ENCODE data around the gene ELOVL6. TPM values are rescaled to one million over a fixed set of nuclear protein-coding genes. Genes with fewer than 3 reads are reported as not detected.
"Not testable (repeated sequence)": the region's sequence is repeated elsewhere in the genome, so short reads cannot be mapped to it uniquely, and the experiment has no call there.

ELOVL6 gene, protein sequence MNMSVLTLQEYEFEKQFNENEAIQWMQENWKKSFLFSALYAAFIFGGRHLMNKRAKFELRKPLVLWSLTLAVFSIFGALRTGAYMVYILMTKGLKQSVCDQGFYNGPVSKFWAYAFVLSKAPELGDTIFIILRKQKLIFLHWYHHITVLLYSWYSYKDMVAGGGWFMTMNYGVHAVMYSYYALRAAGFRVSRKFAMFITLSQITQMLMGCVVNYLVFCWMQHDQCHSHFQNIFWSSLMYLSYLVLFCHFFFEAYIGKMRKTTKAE
- total RNA-seq, result 1 to 10 TPM; 6.1 to 6.5 TPM

DNA sequence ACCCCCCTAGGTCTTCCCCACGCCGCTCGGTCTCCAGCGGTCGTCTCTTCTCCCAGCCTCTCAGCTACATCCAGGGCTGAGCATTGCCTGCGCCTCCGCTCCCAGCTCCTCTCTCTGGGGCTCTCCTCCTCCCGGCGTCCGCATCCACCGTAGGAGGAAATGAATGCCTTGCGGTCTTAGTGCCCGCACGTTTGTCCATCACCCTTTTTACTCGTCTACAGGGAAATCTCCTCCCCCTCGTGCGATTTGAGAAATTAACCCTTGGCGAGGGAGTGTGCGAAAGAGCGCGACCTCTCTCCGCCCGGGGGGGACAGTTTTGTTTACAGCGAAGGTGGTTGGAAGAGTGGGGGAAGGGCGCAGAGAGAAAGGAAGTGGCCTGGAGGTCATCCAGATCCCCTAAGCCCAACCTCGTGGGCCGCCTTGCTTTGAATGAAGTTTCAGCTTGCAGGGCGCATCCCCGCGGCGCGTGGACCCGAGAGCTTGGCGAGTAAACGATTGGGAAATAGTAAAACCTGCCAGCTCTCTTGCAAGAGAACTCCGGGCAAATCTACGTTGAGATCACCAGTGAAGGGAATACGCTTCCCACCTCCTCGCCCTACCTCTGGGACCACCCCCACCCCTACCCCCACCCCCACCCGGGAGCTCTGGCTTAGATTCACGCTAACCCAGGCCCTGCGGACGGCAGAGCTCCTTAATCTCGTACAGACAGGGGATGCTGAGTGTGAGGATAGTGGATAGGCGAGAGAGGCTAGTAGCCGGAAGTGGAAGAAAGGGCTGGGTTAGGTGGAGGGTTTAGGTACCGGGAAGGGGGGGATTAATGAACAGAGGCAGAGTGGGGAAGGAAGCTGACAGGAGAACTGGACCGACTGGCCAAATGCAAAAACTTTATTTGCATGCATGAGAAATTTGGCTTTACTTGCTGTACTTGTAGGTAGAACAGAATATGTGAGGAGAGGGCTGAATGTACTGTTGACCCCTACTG lies at the start of gene ELOVL6:
Gene ELOVL6 (minus strand): TSS at position 181 of the 982 bp plus-strand sequence. CDS start 280 bp downstream, outside the sequence.
- no peaks in the 10 kb centered on the region for H3K27me3 Mint-ChIP-seq
- H3K4me1 Mint-ChIP-seq, result peaks cover 9% of the 10 kb centered on the region
- peaks cover 7% of the 10 kb centered on the region for H3K36me3 Mint-ChIP-seq (ENCODE audit: low read depth)
- H3K9me3 Mint-ChIP-seq, result no peaks in the 10 kb centered on the region
- peak within 1 kb of the TSS; percentile 89 for H3K27ac Mint-ChIP-seq
- peak within 1 kb of the TSS; percentile 97 for H3K4me3 Mint-ChIP-seq
- ATAC-seq (replicated peaks), result peak; percentile 8

DNA sequence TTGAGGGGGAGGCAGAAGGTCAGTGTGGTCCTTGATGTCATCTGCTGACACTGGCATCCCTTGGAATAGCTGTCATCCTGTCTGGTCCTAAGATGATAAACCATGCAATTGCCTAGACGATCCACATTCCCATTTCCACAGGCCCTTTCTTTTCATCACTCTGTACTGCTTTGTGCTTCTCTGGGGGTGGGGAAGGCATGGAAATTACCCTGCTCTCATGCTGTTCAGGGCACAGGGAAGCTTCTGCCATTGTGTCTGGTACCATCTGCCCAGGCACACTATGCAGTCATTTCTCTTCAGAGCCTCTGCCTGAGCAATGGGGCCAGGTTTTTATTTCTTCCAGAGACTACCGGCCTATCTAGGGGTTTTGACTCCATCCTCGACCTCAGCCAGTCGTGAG lies 49.7 kb upstream of the ELOVL6 start:
- H3K9me3 Mint-ChIP-seq, result no peaks in the 10 kb centered on the region
- peaks cover 8% of the 10 kb centered on the region for H3K27me3 Mint-ChIP-seq
- H3K27ac Mint-ChIP-seq, result no peak overlapping the region
- no peak overlapping the region for H3K4me3 Mint-ChIP-seq
- H3K36me3 Mint-ChIP-seq (ENCODE audit: low read depth), result no peaks in the 10 kb centered on the region
- H3K4me1 Mint-ChIP-seq, result no peaks in the 10 kb centered on the region
- no peak for ATAC-seq (replicated peaks)

- no peak for ATAC-seq (replicated peaks)
- no peaks in the 10 kb centered on the region for H3K9me3 Mint-ChIP-seq
- no peaks in the 10 kb centered on the region for H3K36me3 Mint-ChIP-seq (ENCODE audit: low read depth)
Observed at GRCh38 chr4:110247591-110247990, 49.2 kb upstream of the ELOVL6 start.

DNA sequence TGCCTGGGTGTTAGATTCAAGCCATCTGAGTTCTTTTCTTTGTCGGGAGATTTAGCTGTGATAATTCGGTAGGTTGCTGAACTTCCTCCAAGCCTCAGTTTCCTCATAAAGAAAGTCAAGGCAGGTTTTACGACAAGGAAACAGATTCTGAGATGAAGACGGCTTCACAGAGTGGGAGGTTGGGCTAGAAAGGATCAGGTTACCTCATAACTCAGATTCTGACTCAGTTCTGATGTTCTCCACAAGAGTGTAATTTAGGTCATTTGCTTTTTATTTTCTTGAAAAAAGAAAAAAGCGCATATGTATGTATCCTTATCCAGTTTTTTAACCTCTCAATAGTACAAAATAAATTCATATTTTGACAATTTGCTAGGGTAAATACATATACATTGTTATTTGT lies 47.2 kb upstream of the ELOVL6 start:
- peaks cover 12% of the 10 kb centered on the region for H3K27me3 Mint-ChIP-seq
- no peak for ATAC-seq (replicated peaks)
- H3K9me3 Mint-ChIP-seq, result no peaks in the 10 kb centered on the region
- H3K4me1 Mint-ChIP-seq, result no peaks in the 10 kb centered on the region
- H3K36me3 Mint-ChIP-seq (ENCODE audit: low read depth), result no peaks in the 10 kb centered on the region
- no peak overlapping the region for H3K4me3 Mint-ChIP-seq
- H3K27ac Mint-ChIP-seq, result no peak overlapping the region

More at GRCh38 chr4:110247591-110247990, 49.2 kb upstream of the ELOVL6 start:
- no peak overlapping the region for H3K27ac Mint-ChIP-seq
- no peak overlapping the region for H3K4me3 Mint-ChIP-seq
- no peaks in the 10 kb centered on the region for H3K4me1 Mint-ChIP-seq
- H3K27me3 Mint-ChIP-seq, result peaks cover 8% of the 10 kb centered on the region

DNA sequence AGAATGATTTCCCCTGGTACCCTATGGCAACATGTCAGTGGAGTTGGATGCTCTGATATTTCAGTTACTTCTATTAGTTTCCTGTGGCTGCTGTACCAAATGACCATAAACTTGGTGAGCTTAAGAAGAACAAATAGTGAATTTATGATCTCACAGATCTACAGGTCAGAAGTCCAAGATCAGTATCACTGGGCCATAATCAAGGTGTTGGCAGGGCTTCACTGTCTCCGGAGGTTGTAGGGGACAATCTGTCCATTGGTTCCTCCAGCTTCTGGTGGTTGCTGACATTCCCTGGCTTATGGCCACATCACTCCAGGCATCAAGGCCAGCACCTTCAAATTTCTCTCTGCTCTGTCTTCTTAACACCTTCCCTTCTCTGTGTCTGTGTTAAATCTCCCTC lies 37.9 kb upstream of the ELOVL6 start:
- Mint-ChIP-seq H3K27me3 (peaks cover 14% of the 10 kb centered on the region), H3K4me3 (no peak overlapping the region), H3K27ac (no peak overlapping the region), H3K4me1 (no peaks in the 10 kb centered on the region), H3K36me3 (ENCODE audit: low read depth) (no peaks in the 10 kb centered on the region), H3K9me3 (no peaks in the 10 kb centered on the region)
- no peak for ATAC-seq (replicated peaks)

DNA sequence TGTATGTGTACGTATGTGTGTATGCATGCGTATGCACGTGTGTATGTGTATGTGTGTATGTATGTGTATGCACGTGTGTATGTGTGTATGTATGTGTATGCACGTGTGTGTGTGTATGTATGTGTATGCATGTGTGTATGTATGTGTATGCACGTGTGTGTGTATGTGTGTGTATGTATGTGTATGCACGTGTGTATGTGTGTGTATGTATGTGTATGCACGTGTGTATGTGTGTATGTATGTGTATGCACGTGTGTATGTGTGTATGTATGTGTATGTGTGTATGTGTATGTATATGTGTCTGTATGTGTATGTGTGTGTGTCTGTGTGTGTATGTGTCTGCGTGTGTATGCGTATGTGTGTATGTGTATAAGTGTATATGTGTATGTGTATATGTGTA lies 35.2 kb upstream of the ELOVL6 start:
- ATAC-seq (replicated peaks); H3K4me1 Mint-ChIP-seq; H3K27ac Mint-ChIP-seq; H3K4me3 Mint-ChIP-seq; H3K9me3 Mint-ChIP-seq; H3K36me3 Mint-ChIP-seq (ENCODE audit: low read depth); H3K27me3 Mint-ChIP-seq: not testable (repeated sequence)

DNA sequence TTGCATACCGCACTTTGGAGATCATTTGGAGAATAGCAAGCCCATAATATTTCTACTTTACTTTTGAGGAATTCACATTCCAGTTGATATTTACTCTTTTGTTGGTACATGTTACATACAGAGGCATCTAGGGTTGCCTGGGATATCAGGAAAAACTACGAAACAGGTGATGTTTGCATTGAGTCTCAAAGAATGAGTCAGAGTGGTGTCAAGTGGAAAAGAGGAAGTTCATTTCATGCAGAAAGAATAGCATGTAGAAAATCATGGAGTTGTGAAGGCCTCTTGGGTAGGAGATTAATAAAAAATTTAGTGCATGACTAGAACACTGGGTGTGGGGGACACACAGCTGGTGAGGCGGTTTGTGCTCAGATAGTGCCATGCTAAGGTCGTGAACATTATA lies 33.5 kb upstream of the ELOVL6 start:
- ATAC-seq (replicated peaks), result no peak
- no peak overlapping the region for H3K4me3 Mint-ChIP-seq
- peaks cover 8% of the 10 kb centered on the region for H3K27me3 Mint-ChIP-seq
- no peak overlapping the region for H3K27ac Mint-ChIP-seq
- H3K4me1 Mint-ChIP-seq, result no peaks in the 10 kb centered on the region
- no peaks in the 10 kb centered on the region for H3K9me3 Mint-ChIP-seq
- H3K36me3 Mint-ChIP-seq (ENCODE audit: low read depth), result no peaks in the 10 kb centered on the region

DNA sequence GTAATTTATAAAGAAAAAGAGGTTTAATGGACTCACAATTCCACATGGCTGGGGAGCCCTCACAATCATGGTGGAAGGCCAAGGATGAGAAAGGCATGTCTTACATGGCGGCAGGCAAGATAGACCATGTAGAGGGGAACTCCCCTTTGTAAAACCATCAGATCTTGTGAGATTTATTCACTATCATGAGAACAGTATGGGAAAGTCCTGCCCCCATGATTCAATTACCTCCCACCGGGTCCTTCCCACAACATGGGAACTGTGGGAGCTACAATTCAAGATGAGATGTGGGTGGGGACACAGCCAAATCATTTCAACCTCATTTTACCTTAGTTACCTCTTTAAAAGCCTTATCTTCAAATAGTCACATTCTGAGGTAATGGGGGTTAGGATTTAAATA lies 30.9 kb upstream of the ELOVL6 start:
- Mint-ChIP-seq H3K4me3 (no peak overlapping the region), H3K4me1 (no peaks in the 10 kb centered on the region), H3K27ac (no peak overlapping the region), H3K36me3 (ENCODE audit: low read depth) (no peaks in the 10 kb centered on the region), H3K9me3 (no peaks in the 10 kb centered on the region), H3K27me3 (peaks cover 4% of the 10 kb centered on the region)
- no peak for ATAC-seq (replicated peaks)

GRCh38 chr4:110224812-110225211 lies 26.4 kb upstream of the ELOVL6 start:
- ATAC-seq (replicated peaks), result no peak
- Mint-ChIP-seq H3K27me3 (no peaks in the 10 kb centered on the region), H3K27ac (no peak overlapping the region)

DNA sequence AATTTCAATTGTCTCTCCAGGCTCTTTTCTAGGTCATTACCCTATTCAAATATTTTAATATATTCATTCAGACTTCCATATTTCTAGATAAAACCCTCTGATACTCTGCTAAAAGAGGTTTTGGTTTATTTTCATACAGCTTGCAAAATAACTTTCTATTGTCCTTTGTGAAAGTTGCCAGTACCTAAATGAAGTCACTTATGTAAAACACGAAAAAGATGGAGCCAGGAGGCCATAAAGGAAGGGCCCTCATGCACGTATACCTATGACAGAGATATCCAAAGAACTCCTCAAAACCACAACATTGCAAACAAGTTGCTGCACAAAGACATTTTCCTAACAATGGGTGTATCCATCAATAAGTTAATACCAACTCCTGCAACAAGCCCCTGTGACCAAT lies 25.7 kb upstream of the ELOVL6 start:
- Mint-ChIP-seq H3K4me1 (no peaks in the 10 kb centered on the region), H3K4me3 (no peak overlapping the region)
- ATAC-seq (replicated peaks), result no peak

More at GRCh38 chr4:110224812-110225211, 26.4 kb upstream of the ELOVL6 start:
- H3K4me1 Mint-ChIP-seq, result no peaks in the 10 kb centered on the region
- H3K4me3 Mint-ChIP-seq, result no peak overlapping the region
- H3K9me3 Mint-ChIP-seq, result no peaks in the 10 kb centered on the region
- no peaks in the 10 kb centered on the region for H3K36me3 Mint-ChIP-seq (ENCODE audit: low read depth)

GRCh38 chr4:110218935-110219334 lies 20.5 kb upstream of the ELOVL6 start:
- not testable (repeated sequence) for H3K4me1 Mint-ChIP-seq; ATAC-seq (replicated peaks); H3K4me3 Mint-ChIP-seq; H3K9me3 Mint-ChIP-seq; H3K36me3 Mint-ChIP-seq (ENCODE audit: low read depth); H3K27ac Mint-ChIP-seq; H3K27me3 Mint-ChIP-seq

More for the DNA sequence above, 25.7 kb upstream of the ELOVL6 start:
- Mint-ChIP-seq H3K27me3 (no peaks in the 10 kb centered on the region), H3K36me3 (ENCODE audit: low read depth) (no peaks in the 10 kb centered on the region), H3K9me3 (peaks cover 3% of the 10 kb centered on the region), H3K27ac (no peak overlapping the region)

GRCh38 chr4:110217181-110217580 lies 18.8 kb upstream of the ELOVL6 start:
- not testable (repeated sequence) for H3K27me3 Mint-ChIP-seq; H3K9me3 Mint-ChIP-seq; ATAC-seq (replicated peaks); H3K36me3 Mint-ChIP-seq (ENCODE audit: low read depth); H3K4me3 Mint-ChIP-seq; H3K27ac Mint-ChIP-seq; H3K4me1 Mint-ChIP-seq

DNA sequence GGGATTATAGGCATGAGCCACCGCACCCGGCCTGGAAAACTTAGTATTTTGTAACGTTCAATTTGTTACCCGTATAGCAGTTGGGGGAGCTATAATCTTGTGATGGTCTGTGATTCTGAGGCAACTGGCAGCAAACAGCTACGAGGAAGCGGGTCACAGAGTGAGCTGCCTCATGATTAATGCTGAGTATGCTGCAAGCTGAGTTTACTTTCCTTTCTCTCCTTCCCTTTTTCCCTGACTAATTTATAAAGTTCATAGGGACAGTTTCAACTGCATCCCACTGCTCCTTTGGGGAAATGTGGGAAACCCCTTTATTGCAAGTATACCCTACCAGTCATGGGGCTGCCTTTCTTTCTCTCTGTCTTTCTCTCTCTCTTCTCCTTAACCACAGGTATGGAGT lies 17.7 kb upstream of the ELOVL6 start:
- Mint-ChIP-seq H3K36me3 (ENCODE audit: low read depth) (no peaks in the 10 kb centered on the region), H3K27me3 (peaks cover 5% of the 10 kb centered on the region), H3K27ac (no peak overlapping the region), H3K4me3 (no peak overlapping the region), H3K4me1 (no peaks in the 10 kb centered on the region), H3K9me3 (peaks cover 9% of the 10 kb centered on the region)
- ATAC-seq (replicated peaks), result no peak

- Mint-ChIP-seq H3K9me3 (no peaks in the 10 kb centered on the region), H3K27ac (no peak overlapping the region), H3K36me3 (ENCODE audit: low read depth) (no peaks in the 10 kb centered on the region), H3K27me3 (peaks cover under 1% of the 10 kb centered on the region), H3K4me3 (no peak overlapping the region), H3K4me1 (no peaks in the 10 kb centered on the region)
- no peak for ATAC-seq (replicated peaks)
Observed at GRCh38 chr4:110211770-110212061, 13.3 kb upstream of the ELOVL6 start.
